ENCODE data around the gene C1QTNF1.

Gene C1QTNF1

GRCh38 chr17:79095345-79096055, 71.5 kb downstream of the C1QTNF1 start:
- no peak for DNase-seq (ENCODE audit: low spot score)

GRCh38 chr17:79096477-79096876, 72.5 kb downstream of the C1QTNF1 start:
- no peak for DNase-seq (ENCODE audit: low spot score)

DNA sequence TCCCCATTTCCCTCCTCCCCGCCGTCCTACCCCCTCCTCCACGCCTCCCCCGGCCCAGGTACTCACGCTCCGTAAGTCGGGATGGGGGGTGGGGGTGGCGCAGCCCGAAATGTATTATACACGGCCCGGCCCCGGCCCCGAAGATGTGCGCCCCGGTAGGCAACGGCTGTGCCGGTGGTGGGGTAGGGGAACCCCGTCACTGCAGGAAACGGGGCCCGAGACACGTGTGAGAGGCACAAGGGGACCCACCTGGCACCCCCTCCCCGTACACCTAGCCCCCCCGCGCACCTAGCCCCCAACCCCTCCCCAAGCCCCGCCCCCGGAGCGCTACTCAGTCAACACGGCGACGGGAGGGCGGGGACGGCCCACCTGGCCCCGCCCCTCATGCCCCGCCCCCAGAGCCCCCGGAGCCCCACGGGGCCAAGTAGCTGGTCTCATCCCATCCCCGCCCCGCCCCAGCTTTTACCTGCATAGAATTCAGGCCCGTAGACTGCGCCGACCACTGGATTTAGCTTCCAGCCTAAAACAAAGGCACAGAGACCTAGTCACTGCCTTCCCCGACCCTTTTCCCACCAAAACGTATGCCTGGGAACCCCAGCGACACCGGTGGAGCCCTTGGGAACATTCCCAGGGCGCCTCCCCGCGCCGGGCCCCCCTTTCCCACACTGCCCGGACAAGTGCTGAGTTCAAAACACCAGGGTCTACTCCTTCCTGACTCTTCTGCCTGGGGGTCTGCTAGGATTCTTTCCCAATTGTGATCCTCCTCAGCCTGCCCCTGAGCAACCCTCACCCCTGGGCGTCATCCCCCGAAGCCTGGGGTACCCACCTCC, 73.5 kb downstream of the C1QTNF1 start:
- no peak for DNase-seq (ENCODE audit: low spot score)

DNA sequence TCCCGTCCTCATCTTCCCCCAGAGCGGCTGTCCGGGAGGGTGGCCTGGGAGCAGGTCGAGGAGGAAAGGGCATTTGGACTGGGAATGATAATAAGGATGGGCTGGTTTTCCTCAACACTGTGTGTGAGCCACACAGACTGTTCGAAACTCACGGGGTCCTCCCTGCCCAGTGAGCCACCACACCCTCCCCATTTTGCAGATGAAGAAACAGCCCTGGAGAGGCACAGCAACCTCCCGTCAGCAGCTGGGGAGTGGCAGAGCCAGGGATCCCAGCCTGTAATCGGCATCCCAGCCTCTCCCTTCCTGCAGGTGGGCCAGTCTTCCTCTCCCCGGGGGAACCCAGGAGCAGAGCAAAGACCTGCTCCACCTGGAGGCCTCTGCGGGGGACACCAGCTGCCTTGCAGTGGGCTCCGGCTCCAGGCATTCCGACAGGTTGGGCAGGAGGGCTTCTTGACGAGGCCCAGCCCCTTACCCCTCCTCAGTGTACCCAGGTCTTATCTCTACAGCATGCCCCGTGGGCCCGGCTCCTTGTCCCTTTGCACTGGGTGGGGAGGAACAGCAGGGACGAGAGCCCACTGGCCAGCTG, 74.4 kb downstream of the C1QTNF1 start:
- DNase-seq (ENCODE audit: low spot score), result no peak

Data from globus pallidus (tissue), 1 donor.